ENCODE results near the gene MOGAT2.

GRCh38 chr11:75697906-75698581, 19.6 kb upstream of the MOGAT2 start:
- TF ChIP-seq CTCF (IDR thresholded peaks at IDR 0.05; ENCODE audit: low read length): no peak
- TF ChIP-seq EZH2 (IDR thresholded peaks at IDR 0.05; ENCODE audit: borderline replicate concordance, low read length): no peak
